Erythroblast (primary cell): Measurements from ENCODE around the gene IMPG2.

Source experiments
- GATA1 ChIP-seq: IDR thresholded peaks from 2 replicates; pipeline ENCODE4 v1.6.1; 2011; ENCODE audit warnings: low read depth, mild to moderate bottlenecking, control low read depth, low read length, moderate library complexity
- POLR2A ChIP-seq: IDR thresholded peaks from 2 replicates; pipeline ENCODE4 v1.6.1; 2011; ENCODE audit warnings: mild to moderate bottlenecking, low read length

DNA sequence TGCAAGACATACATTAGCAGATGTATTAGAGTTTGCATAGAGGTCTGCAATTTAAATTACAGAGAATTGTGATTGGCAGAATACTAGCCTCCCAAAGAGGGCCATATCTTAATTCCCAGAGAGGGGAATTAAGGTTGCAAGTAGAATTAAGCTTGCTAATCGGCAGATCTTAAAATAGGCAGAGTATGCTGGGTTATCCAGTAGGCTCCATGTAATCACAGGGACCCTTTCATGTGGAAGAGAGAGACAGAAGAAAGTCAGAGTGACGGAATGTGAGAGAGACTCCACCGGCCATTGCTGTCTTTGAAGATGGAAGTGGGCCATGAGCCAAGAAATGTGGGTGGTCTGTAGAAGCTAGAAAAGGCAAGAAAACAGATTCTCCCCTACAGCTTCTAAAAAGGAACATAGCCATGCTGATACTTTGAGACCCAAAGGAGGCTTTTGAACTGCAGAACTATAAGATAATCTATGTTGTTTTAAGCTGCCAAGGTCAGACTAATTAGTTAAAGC, 38.8 kb downstream of the IMPG2 start:
- TF ChIP-seq POLR2A (no peak), GATA1 (no peak)
